Natural killer cell treated with Interleukin-12 subunit alpha and Interleukin-12 subunit beta and Interleukin-15 and Interleukin-18, amount 100 ng/mL, for 72 hours (primary cell): ENCODE results near the gene TCERG1L. TPM values are rescaled to one million over a fixed set of nuclear protein-coding genes. Genes with fewer than 3 reads are reported as not detected.
A peak's percentile ranks its signal among the peaks of the same experiment; 100 is the strongest.

Experiments
- ATAC-seq, 2 donors: fragments of 150-1000 bp; cut with Tn5 transposase in 1 of 2; sonication (Bioruptor Pico), chemical (Tn5 transposase) in 1 of 2; 2 replicates each; pipeline ENCODE4 v1.10.0; 2021
- DNase-seq: peaks from one replicate; pipeline ENCODE4 v3.0.0; 2022; ENCODE audit warnings: low spot score
- H3K27ac Mint-ChIP-seq, 2 donors: 1 replicate in 1 of 2; 2 replicates in 1 of 2; pipeline ENCODE4 v1.8.0; 2022; ENCODE audit warnings: mixed read lengths in 2 of 2, mild to moderate bottlenecking in 1 of 2, moderate library complexity in 1 of 2
- H3K27me3 Mint-ChIP-seq, 2 donors: 1 replicate in 1 of 2; 2 replicates in 1 of 2; pipeline ENCODE4 v1.8.0; 2022; ENCODE audit warnings: mixed read lengths in 2 of 2
- H3K36me3 Mint-ChIP-seq: one replicate; pipeline ENCODE4 v1.8.0; 2022; ENCODE audit warnings: mixed read lengths
- H3K4me1 Mint-ChIP-seq, 2 donors: 1 replicate in 1 of 2; 2 replicates in 1 of 2; pipeline ENCODE4 v1.8.0; 2022; ENCODE audit warnings: low read depth in 2 of 2, mixed read lengths in 2 of 2, mild to moderate bottlenecking in 1 of 2
- H3K4me3 Mint-ChIP-seq: one replicate; pipeline ENCODE4 v1.8.0; 2022; ENCODE audit warnings: mixed read lengths
- H3K9me3 Mint-ChIP-seq: 2 replicates; pipeline ENCODE4 v1.8.0; 2022; ENCODE audit warnings: mixed read lengths
- total RNA-seq, 2 donors: library from RNA; stranded (reverse); gene quantifications; one replicate each; pipeline ENCODE4 v1.2.3, GENCODE V29; 2022

TCERG1L gene
- total RNA-seq, 2 donors from 2014 or later = 0.10 to 0.81 TPM

GRCh38 chr10:131310142-131310541 lies 1.4 kb downstream of the TCERG1L start:
- Mint-ChIP-seq H3K27ac (no peak overlapping the region), H3K4me3 (peak overlapping the region; percentile 40), H3K4me1 (peaks cover 3 to 6% of the 10 kb centered on the region in 2 donors), H3K9me3 (no peaks in the 10 kb centered on the region), H3K27me3 (peaks cover 33 to 37% of the 10 kb centered on the region in 2 donors), H3K36me3 (no peaks in the 10 kb centered on the region)
- ATAC-seq (no peak), DNase-seq (no peak)

GRCh38 chr10:131300508-131300907 lies 11.0 kb downstream of the TCERG1L start:
- Mint-ChIP-seq H3K36me3 (peaks cover 17% of the 10 kb centered on the region), H3K9me3 (peaks cover 7% of the 10 kb centered on the region), H3K4me3 (no peak overlapping the region), H3K27ac (no peak overlapping the region), H3K27me3 (peaks cover 21 to 36% of the 10 kb centered on the region in 2 donors), H3K4me1 (no peaks in the 10 kb centered on the region)
- ATAC-seq = no peak
- DNase-seq = no peak

- Mint-ChIP-seq H3K27me3 (peaks cover 0 to 10% of the 10 kb centered on the region in 2 donors), H3K36me3 (no peaks in the 10 kb centered on the region), H3K27ac (no peak overlapping the region), H3K4me3 (no peak overlapping the region), H3K9me3 (no peaks in the 10 kb centered on the region), H3K4me1 (no peaks in the 10 kb centered on the region)
- ATAC-seq = no peak
- no peak for DNase-seq
These were observed 20.7 kb downstream of the TCERG1L start for GRCh38 chr10:131290781-131291180.

- Mint-ChIP-seq H3K4me1 (no peaks in the 10 kb centered on the region), H3K27ac (no peak overlapping the region), H3K36me3 (no peaks in the 10 kb centered on the region), H3K9me3 (no peaks in the 10 kb centered on the region), H3K4me3 (no peak overlapping the region), H3K27me3 (no peaks in the 10 kb centered on the region)
- ATAC-seq = no peak
- DNase-seq = no peak
These were observed 22.9 kb downstream of the TCERG1L start for GRCh38 chr10:131288648-131289047.

- H3K27ac Mint-ChIP-seq = no peak overlapping the region
- no peaks in the 10 kb centered on the region for H3K27me3 Mint-ChIP-seq
- DNase-seq (no peak), ATAC-seq (no peak)
- H3K36me3 Mint-ChIP-seq = no peaks in the 10 kb centered on the region
- H3K9me3 Mint-ChIP-seq = no peaks in the 10 kb centered on the region
- no peak overlapping the region for H3K4me3 Mint-ChIP-seq
- H3K4me1 Mint-ChIP-seq = no peaks in the 10 kb centered on the region
These were observed 28.6 kb downstream of the TCERG1L start for GRCh38 chr10:131282961-131283360.

GRCh38 chr10:131280101-131280500 lies 31.4 kb downstream of the TCERG1L start:
- Mint-ChIP-seq H3K27me3 (no peaks in the 10 kb centered on the region), H3K9me3 (no peaks in the 10 kb centered on the region), H3K27ac (no peak overlapping the region), H3K4me3 (no peak overlapping the region), H3K4me1 (no peaks in the 10 kb centered on the region), H3K36me3 (no peaks in the 10 kb centered on the region)
- DNase-seq (no peak), ATAC-seq (no peak)

- ATAC-seq (no peak), DNase-seq (no peak)
- no peak overlapping the region for H3K27ac Mint-ChIP-seq
- no peaks in the 10 kb centered on the region for H3K27me3 Mint-ChIP-seq
- no peaks in the 10 kb centered on the region for H3K36me3 Mint-ChIP-seq
- H3K9me3 Mint-ChIP-seq = no peaks in the 10 kb centered on the region
- H3K4me1 Mint-ChIP-seq = no peaks in the 10 kb centered on the region
- no peak overlapping the region for H3K4me3 Mint-ChIP-seq
These were observed 32.0 kb downstream of the TCERG1L start for GRCh38 chr10:131279516-131279915.

GRCh38 chr10:131277969-131278368 lies 33.6 kb downstream of the TCERG1L start:
- Mint-ChIP-seq H3K9me3 (no peaks in the 10 kb centered on the region), H3K36me3 (no peaks in the 10 kb centered on the region), H3K4me1 (no peaks in the 10 kb centered on the region), H3K4me3 (no peak overlapping the region), H3K27ac (no peak overlapping the region), H3K27me3 (no peaks in the 10 kb centered on the region)
- ATAC-seq (no peak), DNase-seq (no peak)

- Mint-ChIP-seq H3K27me3 (no peaks in the 10 kb centered on the region), H3K4me3 (no peak overlapping the region), H3K27ac (no peak overlapping the region), H3K4me1 (no peaks in the 10 kb centered on the region), H3K36me3 (no peaks in the 10 kb centered on the region), H3K9me3 (no peaks in the 10 kb centered on the region)
- no peak for DNase-seq
- peak in 1 of 2 donors; percentile 3 for ATAC-seq
These were observed 34.2 kb downstream of the TCERG1L start for GRCh38 chr10:131277278-131277677.

- ATAC-seq (no peak), DNase-seq (no peak)
- no peak overlapping the region for H3K4me3 Mint-ChIP-seq
- H3K9me3 Mint-ChIP-seq = no peaks in the 10 kb centered on the region
- no peaks in the 10 kb centered on the region for H3K36me3 Mint-ChIP-seq
- no peaks in the 10 kb centered on the region for H3K27me3 Mint-ChIP-seq
- H3K4me1 Mint-ChIP-seq = no peaks in the 10 kb centered on the region
- no peak overlapping the region for H3K27ac Mint-ChIP-seq
These were observed 35.8 kb downstream of the TCERG1L start for GRCh38 chr10:131275691-131276090.

GRCh38 chr10:131274883-131275282 lies 36.6 kb downstream of the TCERG1L start:
- no peak for ATAC-seq
- Mint-ChIP-seq H3K4me3 (no peak overlapping the region), H3K27me3 (no peaks in the 10 kb centered on the region), H3K9me3 (no peaks in the 10 kb centered on the region), H3K36me3 (no peaks in the 10 kb centered on the region), H3K27ac (no peak overlapping the region), H3K4me1 (no peaks in the 10 kb centered on the region)
- no peak for DNase-seq

GRCh38 chr10:131274133-131274880 lies 37.2 kb downstream of the TCERG1L start:
- H3K36me3 Mint-ChIP-seq = no peaks in the 10 kb centered on the region
- no peak overlapping the region for H3K4me3 Mint-ChIP-seq
- no peaks in the 10 kb centered on the region for H3K4me1 Mint-ChIP-seq
- DNase-seq = no peak
- no peak for ATAC-seq
- H3K9me3 Mint-ChIP-seq = no peaks in the 10 kb centered on the region
- no peak overlapping the region for H3K27ac Mint-ChIP-seq
- H3K27me3 Mint-ChIP-seq = no peaks in the 10 kb centered on the region

GRCh38 chr10:131273476-131273875 lies 38.0 kb downstream of the TCERG1L start:
- ATAC-seq (no peak), DNase-seq (no peak)
- Mint-ChIP-seq H3K36me3 (no peaks in the 10 kb centered on the region), H3K27ac (no peak overlapping the region), H3K9me3 (no peaks in the 10 kb centered on the region), H3K4me1 (no peaks in the 10 kb centered on the region), H3K4me3 (no peak overlapping the region), H3K27me3 (no peaks in the 10 kb centered on the region)

GRCh38 chr10:131272897-131273451 lies 38.5 kb downstream of the TCERG1L start:
- H3K27ac Mint-ChIP-seq = no peak overlapping the region
- H3K27me3 Mint-ChIP-seq = no peaks in the 10 kb centered on the region
- H3K4me3 Mint-ChIP-seq = no peak overlapping the region
- no peak for ATAC-seq
- DNase-seq = no peak
- no peaks in the 10 kb centered on the region for H3K36me3 Mint-ChIP-seq
- no peaks in the 10 kb centered on the region for H3K4me1 Mint-ChIP-seq
- no peaks in the 10 kb centered on the region for H3K9me3 Mint-ChIP-seq

- no peak overlapping the region for H3K27ac Mint-ChIP-seq
These were observed 39.6 kb downstream of the TCERG1L start for GRCh38 chr10:131271966-131272365.

More at GRCh38 chr10:131271966-131272365, 39.6 kb downstream of the TCERG1L start:
- Mint-ChIP-seq H3K9me3 (no peaks in the 10 kb centered on the region), H3K4me1 (no peaks in the 10 kb centered on the region), H3K36me3 (no peaks in the 10 kb centered on the region), H3K4me3 (no peak overlapping the region), H3K27me3 (no peaks in the 10 kb centered on the region)
- ATAC-seq = no peak
- no peak for DNase-seq
